Mesendoderm (in vitro differentiated cells): ENCODE data around the gene DLG2.

Source experiments
- DNase-seq: peaks from one replicate; pipeline ENCODE4 v3.0.0; 2013
- H2AK5ac ChIP-seq: 2 replicates; pipeline ENCODE4 v1.6.1; 2013; ENCODE audit warnings: low read length, inconsistent platforms
- H2BK120ac ChIP-seq: 2 replicates; pipeline ENCODE4 v1.6.1; 2013; ENCODE audit warnings: low read depth, mild to moderate bottlenecking, low read length, moderate library complexity, mixed read lengths
- H2BK15ac ChIP-seq: replicated peaks from 2 replicates; pipeline ENCODE4 v1.6.1; 2013; ENCODE audit warnings: low read depth, mild to moderate bottlenecking, moderate library complexity
- H2BK5ac ChIP-seq: 2 replicates; pipeline ENCODE4 v1.6.1; 2013; ENCODE audit warnings: low read length, inconsistent platforms
- H3K18ac ChIP-seq: 2 replicates; pipeline ENCODE4 v1.6.1; 2013; ENCODE audit warnings: mild to moderate bottlenecking, low read length, mixed read lengths
- H3K23ac ChIP-seq: one replicate; pipeline ENCODE4 v1.6.1; 2013; ENCODE audit warnings: low read length
- H3K27ac ChIP-seq: 2 replicates; pipeline ENCODE4 v1.5.1; 2013; ENCODE audit warnings: low read depth, mild to moderate bottlenecking, inconsistent platforms, low read length, moderate library complexity
- H3K27me3 ChIP-seq: 2 replicates; pipeline ENCODE4 v1.6.1; 2013; ENCODE audit warnings: low read length, control low read depth, mild to moderate bottlenecking, inconsistent platforms; ENCODE audit not compliant: insufficient read depth, poor library complexity
- H3K36me3 ChIP-seq: 2 replicates; pipeline ENCODE4 v1.6.1; 2013; ENCODE audit warnings: low read length, inconsistent platforms; ENCODE audit not compliant: control insufficient read depth, insufficient read depth
- H3K4ac ChIP-seq: one replicate; pipeline ENCODE4 v1.6.1; 2013; ENCODE audit warnings: low read depth, mild to moderate bottlenecking, low read length, moderate library complexity
- H3K4me1 ChIP-seq: 2 replicates; pipeline ENCODE4 v1.6.1; 2013; ENCODE audit warnings: low read depth, low read length, inconsistent platforms; ENCODE audit not compliant: control insufficient read depth
- H3K4me2 ChIP-seq: 2 replicates; pipeline ENCODE4 v1.6.1; 2013; ENCODE audit warnings: low read length
- H3K4me3 ChIP-seq: 2 replicates; pipeline ENCODE4 v1.5.1; 2013; ENCODE audit warnings: mild to moderate bottlenecking, low read length
- H3K56ac ChIP-seq: one replicate; pipeline ENCODE4 v1.6.1; 2013; ENCODE audit warnings: low read length
- H3K79me1 ChIP-seq: 2 replicates; pipeline ENCODE4 v1.6.1; 2013; ENCODE audit warnings: low read length, inconsistent platforms
- H3K79me2 ChIP-seq: 2 replicates; pipeline ENCODE4 v1.6.1; 2013; ENCODE audit warnings: mild to moderate bottlenecking, low read length; ENCODE audit not compliant: control insufficient read depth, insufficient read depth
- H3K9ac ChIP-seq: 2 replicates; pipeline ENCODE4 v1.6.1; 2013; ENCODE audit warnings: low read length, inconsistent platforms
- H4K5ac ChIP-seq: one replicate; pipeline ENCODE4 v1.6.1; 2013; ENCODE audit warnings: low read length
- H4K8ac ChIP-seq: one replicate; pipeline ENCODE4 v1.6.1; 2013; ENCODE audit warnings: low read depth, mild to moderate bottlenecking, control low read depth, low read length, moderate library complexity
- WGBS: extraction: QIAGEN DNeasy Blood & Tissue Kit; methylation state at CpG from one replicate; pipeline ENCODE4 v1.1.7; 2013; ENCODE audit warnings: low lambda C conversion rate, missing lambda C conversion rate; ENCODE audit not compliant: insufficient coverage; ENCODE audit errors: extremely low coverage; 5-methylcytosine and 5-hydroxymethylcytosine counted together

DLG2 gene

DNA sequence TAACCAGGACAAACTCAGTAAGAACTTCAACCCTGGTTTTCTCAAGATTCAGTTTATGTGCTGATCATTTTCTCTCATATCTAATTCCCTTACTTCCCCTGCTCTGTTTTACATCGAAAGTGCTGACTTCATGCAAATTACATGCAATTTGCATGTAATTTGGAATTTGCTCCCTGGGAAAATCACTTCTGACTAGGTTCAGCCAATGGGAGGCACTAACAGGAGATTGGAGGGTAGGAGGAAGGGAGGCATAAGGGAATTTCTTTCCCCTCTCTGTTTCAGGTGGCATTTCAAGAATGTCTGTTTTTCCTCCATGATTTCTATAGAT is 1977.7 kb downstream of the DLG2 start:
- Histone ChIP-seq H3K36me3 (no peaks in the 10 kb centered on the region), H3K27ac (no peak overlapping the region), H3K79me1 (no peaks in the 10 kb centered on the region), H3K4me1 (peaks cover 2% of the 10 kb centered on the region), H3K4me2 (no peak overlapping the region), H3K79me2 (no peaks in the 10 kb centered on the region), H3K27me3 (no peaks in the 10 kb centered on the region), H3K56ac (no peak overlapping the region), H2BK120ac (no peak overlapping the region), H3K4ac (no peak overlapping the region), H3K4me3 (no peak overlapping the region), H4K8ac (no peak overlapping the region), H2BK15ac (no peak overlapping the region), H3K9ac (no peak overlapping the region), H3K18ac (no peak overlapping the region), H2BK5ac (no peak overlapping the region), H2AK5ac (no peak overlapping the region), H3K23ac (no peak overlapping the region), H4K5ac (no peak overlapping the region)
- no CpG with 5 or more reads among the region's 1 CpG for WGBS
- peak; percentile 86 for DNase-seq

DNA sequence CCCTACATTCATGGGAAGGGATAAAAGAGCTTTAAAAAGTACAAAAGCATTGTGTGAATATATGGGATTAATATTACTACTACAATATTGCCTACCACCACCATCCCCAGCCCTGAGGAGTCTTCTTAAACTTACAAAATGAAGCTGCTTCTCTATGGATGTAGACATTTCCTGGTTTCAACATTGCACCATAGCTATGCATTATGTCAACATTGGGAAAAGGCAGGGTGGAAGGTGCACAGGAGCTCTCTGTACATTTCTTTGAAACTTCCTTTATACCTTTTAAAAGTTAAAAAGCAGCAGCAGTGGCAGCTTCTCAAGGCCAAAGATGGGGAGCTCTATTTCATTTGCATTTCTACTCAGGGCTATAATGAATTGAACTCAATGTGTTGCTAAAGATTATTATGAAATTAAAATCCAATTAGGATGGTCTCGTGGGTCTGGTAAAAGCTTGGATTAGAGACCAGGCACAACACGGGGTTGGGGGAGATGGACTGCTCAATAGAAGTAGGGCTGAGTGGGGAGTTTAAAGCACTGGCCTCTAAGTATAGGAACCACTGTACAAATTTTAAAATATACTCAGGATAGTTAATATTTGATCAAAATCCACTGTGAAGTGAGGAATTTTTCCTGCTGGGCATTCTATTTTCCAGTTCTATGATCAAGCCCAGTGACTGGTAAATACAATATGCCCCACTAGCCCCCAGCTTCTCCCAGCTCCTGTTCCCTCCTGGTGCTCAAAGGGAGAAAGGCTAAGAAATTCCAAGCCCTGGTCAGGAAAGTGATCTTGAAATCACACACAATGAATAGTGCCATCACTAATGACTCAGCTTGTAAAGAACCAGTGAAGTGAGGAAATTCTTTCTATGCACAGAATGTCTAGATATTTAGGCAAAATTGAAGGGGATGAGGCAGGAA is 1978.3 kb downstream of the DLG2 start:
- no peak overlapping the region for H3K9ac ChIP-seq
- peak overlapping the region; percentile 39 for H3K18ac ChIP-seq
- no peaks in the 10 kb centered on the region for H3K27me3 ChIP-seq
- H3K27ac ChIP-seq = no peak overlapping the region
- no peak overlapping the region for H3K4me3 ChIP-seq
- H3K56ac ChIP-seq = no peak overlapping the region
- no peak overlapping the region for H4K8ac ChIP-seq
- no peak overlapping the region for H2BK5ac ChIP-seq
- WGBS = no CpG with 5 or more reads among the region's 2 CpGs
- H3K79me1 ChIP-seq = no peaks in the 10 kb centered on the region
- H3K79me2 ChIP-seq = no peaks in the 10 kb centered on the region
- no peak overlapping the region for H2AK5ac ChIP-seq
- H3K4ac ChIP-seq = peak overlapping the region; percentile 81
- H3K36me3 ChIP-seq = no peaks in the 10 kb centered on the region
- H3K4me1 ChIP-seq = peaks cover 2% of the 10 kb centered on the region
- no peak overlapping the region for H3K4me2 ChIP-seq
- DNase-seq = peak; percentile 73
- no peak overlapping the region for H4K5ac ChIP-seq
- H3K23ac ChIP-seq = no peak overlapping the region
- peak overlapping the region; percentile 85 for H2BK15ac ChIP-seq
- no peak overlapping the region for H2BK120ac ChIP-seq

DNA sequence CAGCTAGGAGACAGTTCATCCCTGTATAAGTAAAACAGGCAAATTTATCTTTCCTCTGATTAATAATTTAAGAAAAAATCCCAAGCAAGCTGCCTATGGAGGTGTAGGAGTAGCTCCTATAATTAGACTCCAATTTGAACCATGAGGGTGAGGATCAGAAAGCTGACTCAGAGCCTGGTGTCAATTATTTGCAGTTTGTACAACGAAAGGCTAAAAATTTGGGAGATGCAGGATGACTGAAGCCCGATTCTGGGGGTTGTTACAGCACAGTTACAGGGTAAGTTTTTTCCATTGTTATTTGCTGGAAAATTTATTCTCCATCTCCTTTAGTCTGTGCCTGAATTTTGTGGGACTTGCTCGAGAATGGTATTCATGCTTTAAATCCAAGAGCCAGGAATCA is 1981.6 kb downstream of the DLG2 start:
- Histone ChIP-seq H2BK5ac (no peak overlapping the region), H3K23ac (no peak overlapping the region), H3K9ac (no peak overlapping the region), H2AK5ac (no peak overlapping the region), H3K4ac (no peak overlapping the region), H3K4me2 (no peak overlapping the region), H3K79me2 (no peaks in the 10 kb centered on the region), H4K8ac (no peak overlapping the region), H3K27me3 (no peaks in the 10 kb centered on the region), H3K27ac (no peak overlapping the region), H3K18ac (no peak overlapping the region), H3K56ac (no peak overlapping the region), H3K4me3 (no peak overlapping the region), H4K5ac (no peak overlapping the region), H2BK120ac (no peak overlapping the region), H3K36me3 (no peaks in the 10 kb centered on the region), H3K79me1 (no peaks in the 10 kb centered on the region), H3K4me1 (peaks cover 2% of the 10 kb centered on the region), H2BK15ac (no peak overlapping the region)
- DNase-seq = no peak
- WGBS = no CpG with 5 or more reads among the region's 3 CpGs

DNA sequence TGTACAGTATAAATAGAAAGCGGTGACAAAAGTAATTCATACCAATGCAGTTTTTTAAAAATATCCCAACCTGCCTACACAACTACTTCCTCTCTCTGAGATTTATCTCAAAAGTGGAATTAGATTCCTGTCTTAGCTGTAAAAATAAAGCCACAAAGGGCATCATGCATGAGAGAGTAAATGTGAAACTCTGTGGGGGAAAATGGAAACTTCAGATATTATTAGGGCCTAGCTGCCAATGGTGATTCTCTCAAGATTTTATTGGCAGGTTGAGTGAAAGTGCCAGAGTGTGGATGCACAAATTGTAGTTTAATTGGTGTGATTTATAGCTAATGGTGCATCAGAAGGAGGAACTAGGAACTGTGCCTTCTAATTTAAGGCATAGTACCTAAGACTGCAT is 1984.0 kb downstream of the DLG2 start:
- no peaks in the 10 kb centered on the region for H3K4me1 ChIP-seq
- no peak overlapping the region for H2BK5ac ChIP-seq
- H2BK120ac ChIP-seq = no peak overlapping the region
- H3K79me2 ChIP-seq = no peaks in the 10 kb centered on the region
- no peak overlapping the region for H3K4me3 ChIP-seq
- no CpG with 5 or more reads among the region's 1 CpG for WGBS
- no peak overlapping the region for H4K5ac ChIP-seq
- no peak overlapping the region for H3K18ac ChIP-seq
- H3K9ac ChIP-seq = no peak overlapping the region
- no peak for DNase-seq
- no peak overlapping the region for H4K8ac ChIP-seq
- H3K4ac ChIP-seq = no peak overlapping the region
- H3K27ac ChIP-seq = no peak overlapping the region
- no peak overlapping the region for H2AK5ac ChIP-seq
- H3K27me3 ChIP-seq = no peaks in the 10 kb centered on the region
- no peak overlapping the region for H3K23ac ChIP-seq
- H3K36me3 ChIP-seq = no peaks in the 10 kb centered on the region
- H2BK15ac ChIP-seq = no peak overlapping the region
- no peaks in the 10 kb centered on the region for H3K79me1 ChIP-seq
- H3K56ac ChIP-seq = no peak overlapping the region
- H3K4me2 ChIP-seq = no peak overlapping the region

DNA sequence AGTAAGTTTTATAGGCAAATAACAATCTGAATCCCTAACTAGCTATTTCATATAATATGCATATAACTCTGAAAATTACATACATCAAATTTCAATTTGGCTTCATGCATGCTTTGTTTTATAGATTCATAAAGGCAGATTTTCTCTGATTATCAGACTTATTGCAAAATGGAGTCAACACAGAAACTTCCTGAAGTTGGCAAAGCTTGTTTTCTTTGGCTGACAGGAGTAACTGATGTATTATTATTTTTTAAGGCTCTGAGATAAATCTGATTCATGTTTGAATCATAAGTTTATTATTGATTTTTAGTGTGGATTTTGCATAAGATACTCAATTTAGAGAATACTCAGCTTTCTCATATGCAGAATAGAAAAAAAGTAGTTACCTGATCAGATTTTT is 1984.6 kb downstream of the DLG2 start:
- H4K8ac ChIP-seq = no peak overlapping the region
- no peaks in the 10 kb centered on the region for H3K79me1 ChIP-seq
- no peaks in the 10 kb centered on the region for H3K4me1 ChIP-seq

DNA sequence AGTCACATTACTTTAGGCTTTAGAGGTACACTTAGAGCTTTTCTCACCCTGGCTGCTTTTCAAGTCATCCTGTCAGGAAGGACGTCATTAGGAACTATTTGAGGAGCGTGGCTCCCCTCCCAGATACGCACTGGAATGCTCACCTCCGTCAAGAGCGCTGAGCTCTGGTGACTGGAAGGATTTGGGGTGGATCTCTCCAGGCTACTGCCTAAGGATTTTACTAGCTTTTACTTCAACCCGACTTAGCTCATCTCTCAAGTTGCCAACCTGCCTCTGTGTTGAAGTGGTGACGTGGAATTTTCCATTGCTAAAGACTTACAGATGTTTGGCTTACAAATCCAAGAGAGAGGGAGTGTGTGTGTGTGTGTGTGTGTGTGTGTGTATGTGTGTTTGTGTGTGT is 1985.6 kb downstream of the DLG2 start:
- no peak overlapping the region for H4K8ac ChIP-seq
- peak; percentile 56 for DNase-seq
- no peak overlapping the region for H3K4me3 ChIP-seq
- no peak overlapping the region for H2BK15ac ChIP-seq
- H3K36me3 ChIP-seq = no peaks in the 10 kb centered on the region
- no peak overlapping the region for H3K18ac ChIP-seq
- H4K5ac ChIP-seq = no peak overlapping the region
- H3K79me1 ChIP-seq = no peaks in the 10 kb centered on the region
- H3K27ac ChIP-seq = no peak overlapping the region
- no peak overlapping the region for H3K56ac ChIP-seq
- H3K4me1 ChIP-seq = no peaks in the 10 kb centered on the region
- H3K4ac ChIP-seq = no peak overlapping the region
- no peak overlapping the region for H2AK5ac ChIP-seq
- no peak overlapping the region for H2BK120ac ChIP-seq
- H3K23ac ChIP-seq = no peak overlapping the region
- H2BK5ac ChIP-seq = no peak overlapping the region
- no peak overlapping the region for H3K4me2 ChIP-seq
- H3K9ac ChIP-seq = no peak overlapping the region
- no peaks in the 10 kb centered on the region for H3K79me2 ChIP-seq
- H3K27me3 ChIP-seq = no peaks in the 10 kb centered on the region
- no CpG with 5 or more reads among the region's 7 CpGs for WGBS

More for the DNA sequence above, 1984.6 kb downstream of the DLG2 start:
- no peak overlapping the region for H3K27ac ChIP-seq
- DNase-seq = no peak
- H3K4me2 ChIP-seq = no peak overlapping the region
- no peak overlapping the region for H3K18ac ChIP-seq
- no peak overlapping the region for H2AK5ac ChIP-seq
- H2BK5ac ChIP-seq = no peak overlapping the region
- no peak overlapping the region for H3K4me3 ChIP-seq
- H3K36me3 ChIP-seq = no peaks in the 10 kb centered on the region
- H3K9ac ChIP-seq = no peak overlapping the region
- H3K56ac ChIP-seq = no peak overlapping the region
- no peaks in the 10 kb centered on the region for H3K27me3 ChIP-seq
- H3K79me2 ChIP-seq = no peaks in the 10 kb centered on the region
- no peak overlapping the region for H4K5ac ChIP-seq
- H2BK15ac ChIP-seq = no peak overlapping the region
- no peak overlapping the region for H3K4ac ChIP-seq
- no peak overlapping the region for H3K23ac ChIP-seq
- H2BK120ac ChIP-seq = no peak overlapping the region
